Middle frontal gyrus (tissue), 1 donor: ENCODE measurements around the gene ZNF775.

ENCODE experiments used
- DNase-seq: peaks from one replicate; pipeline ENCODE4 v3.0.0-alpha.2; 2015; ENCODE audit warnings: low spot score; ENCODE audit errors: extremely low spot score

ZNF775 gene

GRCh38 chr7:150439967-150440366 is 60.8 kb downstream of the ZNF775 start:
- DNase-seq = no peak

GRCh38 chr7:150441524-150441923 is 62.4 kb downstream of the ZNF775 start:
- no peak for DNase-seq

- no peak for DNase-seq
Measured at GRCh38 chr7:150442811-150443210, 63.7 kb downstream of the ZNF775 start.

GRCh38 chr7:150443793-150444540 is 64.8 kb downstream of the ZNF775 start:
- no peak for DNase-seq

GRCh38 chr7:150444674-150445365 is 65.7 kb downstream of the ZNF775 start:
- no peak for DNase-seq

GRCh38 chr7:150446288-150446938 is 67.3 kb downstream of the ZNF775 start:
- DNase-seq = no peak
